ENCODE measurements around the gene KLK8.
A peak's percentile ranks its signal among the peaks of the same experiment; 100 is the strongest.

Gene KLK8

GRCh38 chr19:51007488-51007887 is 6.1 kb upstream of the KLK8 start:
- Mint-ChIP-seq H3K4me1 (no peaks in the 10 kb centered on the region), H3K27ac (no peak overlapping the region), H3K4me3 (no peak overlapping the region), H3K36me3 (ENCODE audit: low read depth) (no peaks in the 10 kb centered on the region), H3K9me3 (no peaks in the 10 kb centered on the region), H3K27me3 (ENCODE audit: low read depth) (peaks cover 44% of the 10 kb centered on the region)
- no peak for TF ChIP-seq CTCF (IDR thresholded peaks at IDR 0.05; ENCODE audit: unreplicated experiment in 3 of 3)

GRCh38 chr19:51006406-51006805 is 5.0 kb upstream of the KLK8 start:
- H3K4me3 Mint-ChIP-seq: no peak overlapping the region
- peaks cover 41% of the 10 kb centered on the region for H3K27me3 Mint-ChIP-seq (ENCODE audit: low read depth)
- H3K4me1 Mint-ChIP-seq: peaks cover 10% of the 10 kb centered on the region
- TF ChIP-seq CTCF (IDR thresholded peaks at IDR 0.05; ENCODE audit: unreplicated experiment in 3 of 3): no peak
- H3K27ac Mint-ChIP-seq: no peak overlapping the region
- no peaks in the 10 kb centered on the region for H3K9me3 Mint-ChIP-seq
- no peaks in the 10 kb centered on the region for H3K36me3 Mint-ChIP-seq (ENCODE audit: low read depth)

- H3K4me1 Mint-ChIP-seq: peaks cover 13% of the 10 kb centered on the region
- no peak overlapping the region for H3K27ac Mint-ChIP-seq
- peaks cover 32% of the 10 kb centered on the region for H3K27me3 Mint-ChIP-seq (ENCODE audit: low read depth)
- H3K4me3 Mint-ChIP-seq: no peak overlapping the region
- no peaks in the 10 kb centered on the region for H3K36me3 Mint-ChIP-seq (ENCODE audit: low read depth)
- TF ChIP-seq CTCF (IDR thresholded peaks at IDR 0.05; ENCODE audit: unreplicated experiment in 3 of 3): no peak
- no peaks in the 10 kb centered on the region for H3K9me3 Mint-ChIP-seq
Measured at GRCh38 chr19:51005248-51005647, 3.8 kb upstream of the KLK8 start.

- H3K4me1 Mint-ChIP-seq: peaks cover 13% of the 10 kb centered on the region
- TF ChIP-seq CTCF (IDR thresholded peaks at IDR 0.05; ENCODE audit: unreplicated experiment in 3 of 3): no peak
- H3K36me3 Mint-ChIP-seq (ENCODE audit: low read depth): no peaks in the 10 kb centered on the region
- no peak overlapping the region for H3K4me3 Mint-ChIP-seq
- no peaks in the 10 kb centered on the region for H3K9me3 Mint-ChIP-seq
- H3K27ac Mint-ChIP-seq: no peak overlapping the region
- peaks cover 26% of the 10 kb centered on the region for H3K27me3 Mint-ChIP-seq (ENCODE audit: low read depth)
Measured at GRCh38 chr19:51003316-51003715, 1.9 kb upstream of the KLK8 start.

- Mint-ChIP-seq H3K36me3 (ENCODE audit: low read depth) (no peaks in the 10 kb centered on the region), H3K4me1 (peaks cover 13% of the 10 kb centered on the region), H3K9me3 (no peaks in the 10 kb centered on the region), H3K27me3 (ENCODE audit: low read depth) (peaks cover 31% of the 10 kb centered on the region), H3K27ac (peak overlapping the region in 2 of 3 experiments; percentile 53 to 76), H3K4me3 (peak overlapping the region in 1 of 3 experiments; percentile 63)
- no peak for TF ChIP-seq CTCF (IDR thresholded peaks at IDR 0.05; ENCODE audit: unreplicated experiment in 3 of 3)
Measured at GRCh38 chr19:51002542-51003311, 1.3 kb upstream of the KLK8 start.

- H3K27ac Mint-ChIP-seq: peak overlapping the region; percentile 53 to 76 (median 66)
- peak overlapping the region in 2 of 3 experiments; percentile 21 to 63 for H3K4me3 Mint-ChIP-seq
- no peak for TF ChIP-seq CTCF (IDR thresholded peaks at IDR 0.05; ENCODE audit: unreplicated experiment in 3 of 3)
- peaks cover 28% of the 10 kb centered on the region for H3K27me3 Mint-ChIP-seq (ENCODE audit: low read depth)
- H3K9me3 Mint-ChIP-seq: no peaks in the 10 kb centered on the region
- H3K4me1 Mint-ChIP-seq: peaks cover 13% of the 10 kb centered on the region
- H3K36me3 Mint-ChIP-seq (ENCODE audit: low read depth): no peaks in the 10 kb centered on the region
Measured at GRCh38 chr19:51002089-51002532, 707 bp upstream of the KLK8 start.

Measured in nephron (organoid).